H4 (cell line): ENCODE results near the gene MED28. TPM values are rescaled to one million over a fixed set of nuclear protein-coding genes. Genes with fewer than 3 reads are reported as not detected.
"Not testable (repeated sequence)": the region's sequence is repeated elsewhere in the genome, so short reads cannot be mapped to it uniquely, and the experiment has no call there.

ENCODE experiments used
- DNase-seq: peaks from one replicate; pipeline ENCODE4 v3.0.0-alpha.2; 2015; ENCODE audit warnings: low spot score
- total RNA-seq: library from RNA; depleted of rRNA; stranded (reverse); fragments of >200 nt; shearing (Covaris generic); gene quantifications from 2 replicates; pipeline ENCODE4 v1.2.3, GENCODE V29; 2014

MED28 gene
- total RNA-seq, 1 experiment from 2014 or later, result 19.7 TPM

DNA sequence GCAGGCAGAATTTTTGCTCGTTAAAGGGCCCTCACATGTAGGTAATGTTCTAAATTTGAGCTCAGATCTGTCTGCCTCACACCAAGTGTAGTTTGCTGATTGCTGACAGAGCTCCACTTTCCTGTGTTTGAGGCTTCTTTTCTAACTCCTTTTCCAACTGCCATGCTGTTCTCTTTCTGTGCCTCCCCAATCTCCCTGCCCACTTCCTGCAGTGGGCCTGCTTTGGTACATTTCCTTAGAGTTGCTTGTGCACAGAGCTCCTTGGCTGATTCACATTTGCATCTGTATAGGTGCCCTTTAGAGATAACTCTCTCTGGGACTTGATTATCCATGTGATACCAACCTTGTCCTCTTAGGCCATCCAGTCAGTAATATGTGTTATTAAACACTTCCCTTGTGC, 4.5 kb downstream of the MED28 start:
- no peak for DNase-seq

DNA sequence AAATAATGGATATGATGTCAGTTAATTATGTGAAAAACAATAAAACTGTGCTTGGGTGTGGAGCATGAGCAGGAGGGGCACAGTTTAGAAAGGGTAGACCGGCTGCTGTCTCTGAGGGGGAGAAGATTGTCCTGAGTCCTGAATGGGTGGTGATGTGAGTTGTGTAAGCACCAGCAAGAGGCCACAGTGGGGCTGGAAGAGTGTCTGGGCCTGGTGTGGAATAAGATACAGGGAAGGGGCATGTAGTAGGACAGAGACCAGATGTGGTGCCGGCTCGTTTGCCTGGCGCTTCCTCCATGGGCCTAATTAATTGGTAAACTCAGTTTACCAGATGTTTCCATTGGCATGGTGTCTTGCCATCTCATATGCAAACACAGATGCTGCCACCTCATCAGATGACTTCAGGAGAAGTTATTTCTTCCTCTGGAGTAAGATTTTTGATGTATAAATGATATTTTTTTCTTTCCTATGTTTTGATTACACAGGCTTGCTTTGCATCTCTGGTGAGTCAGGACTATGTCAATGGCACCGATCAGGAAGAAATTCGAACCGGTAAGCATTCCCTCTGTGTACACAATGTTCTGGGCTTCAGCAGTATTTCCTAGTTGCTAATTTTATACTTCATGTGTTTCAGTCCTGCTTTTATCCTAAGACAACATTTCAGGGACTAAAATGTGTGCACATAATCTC, 5.1 kb downstream of the MED28 start:
- DNase-seq, result no peak

DNA sequence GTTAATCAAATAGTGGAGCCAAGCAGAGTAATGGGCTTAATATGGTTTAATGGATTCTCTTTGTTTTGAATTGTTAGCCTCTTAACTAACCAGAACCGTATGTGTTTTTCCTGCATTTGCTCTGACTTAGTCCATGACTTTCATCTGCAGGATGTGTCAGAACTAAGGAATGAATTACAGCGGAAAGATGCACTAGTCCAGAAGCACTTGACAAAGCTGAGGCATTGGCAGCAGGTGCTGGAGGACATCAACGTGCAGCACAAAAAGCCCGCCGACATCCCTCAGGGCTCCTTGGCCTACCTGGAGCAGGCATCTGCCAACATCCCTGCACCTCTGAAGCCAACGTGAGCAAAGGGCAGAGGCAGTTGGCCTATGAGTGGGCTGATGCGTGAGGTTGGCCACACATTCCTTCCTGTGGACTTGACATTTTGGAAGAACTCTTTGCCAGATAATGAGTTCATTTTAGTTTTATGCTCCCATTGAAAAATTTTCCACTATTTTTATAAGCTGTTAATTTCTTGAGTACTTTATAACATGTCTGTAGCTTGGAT, 9.1 kb downstream of the MED28 start:
- no peak for DNase-seq

GRCh38 chr4:17624821-17625220, 10.4 kb downstream of the MED28 start:
- no peak for DNase-seq

DNA sequence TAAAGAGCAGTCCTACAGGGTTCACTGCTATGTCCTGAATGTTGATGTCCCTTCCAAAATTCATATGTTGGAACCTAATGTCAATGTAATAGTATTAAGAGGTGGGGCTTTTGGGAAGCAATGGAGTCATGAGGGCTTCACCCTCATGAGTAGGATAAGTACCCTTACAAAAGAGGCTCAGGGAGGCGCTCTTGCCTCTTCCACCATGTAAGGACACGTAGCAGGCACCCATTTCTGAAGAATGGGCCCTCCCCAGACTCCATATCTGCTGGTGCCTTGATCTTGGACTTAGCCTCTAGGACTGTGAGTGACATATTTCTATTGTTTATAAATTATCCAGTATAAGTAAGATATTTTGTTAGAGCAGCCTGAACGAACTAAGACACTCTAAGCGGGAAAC, 15.8 kb downstream of the MED28 start:
- no peak for DNase-seq

GRCh38 chr4:17633600-17633999, 19.2 kb downstream of the MED28 start:
- no peak for DNase-seq

- DNase-seq, result no peak
Measured at GRCh38 chr4:17635056-17635455, 20.6 kb downstream of the MED28 start.

- no peak for DNase-seq
Measured at GRCh38 chr4:17636341-17636695, 21.9 kb downstream of the MED28 start.

GRCh38 chr4:17636696-17637622, 22.5 kb downstream of the MED28 start:
- DNase-seq, result peak; percentile 69

GRCh38 chr4:17639136-17639535, 24.7 kb downstream of the MED28 start:
- DNase-seq, result no peak

- no peak for DNase-seq
Measured at GRCh38 chr4:17642398-17642783, 27.9 kb downstream of the MED28 start.

GRCh38 chr4:17646693-17647092, 32.3 kb downstream of the MED28 start:
- DNase-seq, result no peak

DNA sequence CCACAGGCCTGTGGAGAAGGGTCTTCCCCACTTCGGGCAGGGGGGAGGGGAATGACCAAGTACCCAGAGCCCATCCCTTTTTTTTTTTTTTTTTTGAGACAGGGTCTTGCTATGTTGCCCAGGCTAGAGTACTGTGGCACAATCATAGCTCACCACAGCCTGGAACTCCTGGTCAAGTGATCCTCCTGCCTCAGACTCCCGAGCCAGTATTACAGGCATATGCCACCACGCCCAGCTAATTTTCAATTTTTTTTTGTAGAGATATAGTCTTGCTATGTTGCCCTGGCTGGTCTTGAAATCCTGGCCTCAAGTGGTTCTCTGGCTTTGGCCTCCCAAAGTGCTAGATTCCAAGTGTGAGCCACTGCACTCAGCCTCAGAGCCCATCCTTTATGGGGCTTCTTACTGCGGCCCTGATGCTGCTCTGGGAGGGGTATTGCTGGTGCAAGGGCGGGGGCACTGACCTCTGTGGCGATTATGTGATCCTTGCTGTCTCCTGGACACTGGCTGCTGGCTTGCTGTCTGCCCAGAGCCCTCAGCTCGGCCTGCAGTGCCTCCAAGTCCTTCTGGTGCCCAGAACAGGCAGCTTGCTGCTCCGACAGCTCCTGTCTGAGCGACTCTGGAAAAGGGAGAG, 32.9 kb downstream of the MED28 start:
- no peak for DNase-seq

DNA sequence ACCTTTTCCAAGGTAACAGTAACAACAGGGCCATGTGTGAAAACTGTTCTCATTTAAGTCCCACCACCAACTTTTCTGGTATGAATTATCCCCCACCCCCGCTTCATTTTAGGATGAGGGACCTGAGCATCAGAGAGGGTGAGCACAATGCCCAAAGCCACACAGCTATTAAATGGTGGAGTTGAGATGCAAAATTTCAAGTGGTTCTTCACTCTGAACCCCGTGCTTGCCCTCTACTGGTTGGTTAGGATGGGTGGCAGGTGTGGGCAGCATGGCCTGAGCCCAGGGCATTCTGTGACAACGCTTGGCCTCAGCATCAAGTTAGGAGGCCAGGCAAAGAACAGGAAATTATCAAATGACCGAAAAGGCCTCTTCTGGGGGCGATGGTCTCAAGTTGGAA, 33.5 kb downstream of the MED28 start:
- DNase-seq, result no peak

GRCh38 chr4:17650406-17650805, 36.0 kb downstream of the MED28 start:
- DNase-seq, result no peak

DNA sequence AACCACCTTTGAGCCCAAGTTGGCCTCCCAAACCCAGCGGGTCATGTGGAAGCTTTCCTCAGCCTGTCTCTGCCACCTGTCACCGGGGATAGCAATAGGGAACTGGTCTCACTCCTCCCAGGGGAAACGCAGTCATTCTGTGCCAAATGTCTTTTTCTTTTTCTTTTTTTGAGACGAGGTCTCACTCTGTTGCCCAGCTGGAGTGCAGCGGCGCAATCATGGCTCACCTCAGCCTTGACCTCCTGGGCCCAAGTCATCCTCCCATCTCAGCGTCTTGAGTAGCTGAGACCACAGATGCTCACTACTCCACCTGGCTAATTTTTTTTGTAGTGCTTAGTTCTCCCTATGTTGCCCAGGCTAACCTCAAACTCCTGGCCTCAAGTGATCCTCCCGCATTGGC, 40.3 kb downstream of the MED28 start:
- DNase-seq, result no peak

DNA sequence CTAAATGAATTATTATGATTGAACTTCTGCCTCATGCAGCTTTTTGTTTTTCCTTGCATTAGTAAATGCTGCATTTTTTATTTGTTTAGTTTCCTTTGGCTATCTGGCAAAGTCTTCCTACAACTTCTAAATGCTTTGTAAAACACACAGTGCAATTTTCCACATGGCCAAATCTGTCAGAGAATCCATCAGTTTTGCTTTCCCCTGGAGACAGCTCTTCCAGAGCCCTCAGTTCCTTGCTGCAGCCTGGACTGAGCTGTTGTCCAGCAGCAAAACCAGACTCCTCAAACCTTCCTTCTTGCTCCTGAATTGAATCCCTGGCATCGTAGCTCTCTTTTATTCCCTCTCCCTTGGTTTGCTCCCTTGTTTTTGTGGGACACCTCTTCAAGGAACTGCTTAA, 42.6 kb downstream of the MED28 start:
- DNase-seq, result no peak

DNA sequence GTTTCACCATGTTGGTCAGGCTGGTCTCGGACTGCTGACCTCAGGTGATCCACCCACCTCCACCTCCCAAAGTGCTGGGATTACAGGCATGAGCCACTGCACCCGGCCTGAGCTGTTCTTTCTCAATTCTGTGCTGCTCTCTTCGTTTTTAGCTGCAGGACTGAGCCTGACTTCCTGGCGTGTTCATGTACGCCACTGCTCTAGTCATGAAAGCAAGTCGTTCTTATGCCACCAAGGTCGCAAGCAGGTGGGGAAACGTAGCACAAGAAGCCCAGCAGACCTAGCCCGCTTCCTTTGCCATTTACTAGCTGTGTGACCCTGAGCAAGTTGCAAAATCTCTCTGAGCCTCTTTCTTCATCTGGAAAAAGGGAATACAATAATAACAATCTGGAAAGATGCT, 43.4 kb downstream of the MED28 start:
- DNase-seq, result no peak

DNA sequence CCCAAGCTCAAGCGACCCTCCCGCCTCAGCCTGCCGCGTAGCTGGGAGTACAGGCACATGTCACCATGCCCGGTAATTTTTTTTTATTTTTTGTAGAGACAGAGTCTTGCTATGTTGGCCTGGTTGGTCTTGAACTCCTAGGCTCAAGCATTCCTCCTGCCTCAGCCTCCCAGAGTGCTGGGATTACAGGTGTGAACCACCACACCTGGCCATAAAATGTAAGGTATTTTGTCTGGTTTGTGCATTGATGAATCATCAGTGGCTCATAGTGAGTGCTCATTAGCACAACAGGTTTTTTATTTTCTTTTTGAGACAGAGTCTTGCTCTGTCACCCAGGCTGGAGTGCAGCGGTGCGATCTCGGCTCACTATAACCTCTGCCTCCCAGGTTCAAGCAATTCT, 44.8 kb downstream of the MED28 start:
- not testable (repeated sequence) for DNase-seq

DNA sequence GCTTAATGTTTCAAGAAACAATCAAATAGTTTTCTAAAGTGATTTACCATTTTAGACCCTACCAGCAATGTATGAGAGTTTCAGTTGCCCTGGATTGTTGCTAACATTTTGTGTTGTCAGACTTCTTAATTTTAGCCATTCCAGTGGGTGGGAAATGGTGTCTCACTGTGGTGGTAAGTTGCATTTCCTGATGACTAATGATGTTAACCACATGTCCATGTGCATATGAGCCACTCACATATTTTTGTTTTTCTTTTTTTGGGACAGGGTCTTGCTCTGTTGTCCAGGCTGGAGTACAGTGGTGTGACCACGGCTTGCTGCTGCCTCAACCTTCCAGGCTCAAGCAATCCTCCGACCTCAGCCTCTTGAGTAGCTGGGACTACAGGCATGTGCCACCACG, 48.3 kb downstream of the MED28 start:
- peak; percentile 30 for DNase-seq

GRCh38 chr4:17664755-17665154, 50.3 kb downstream of the MED28 start:
- peak; percentile 27 for DNase-seq

DNA sequence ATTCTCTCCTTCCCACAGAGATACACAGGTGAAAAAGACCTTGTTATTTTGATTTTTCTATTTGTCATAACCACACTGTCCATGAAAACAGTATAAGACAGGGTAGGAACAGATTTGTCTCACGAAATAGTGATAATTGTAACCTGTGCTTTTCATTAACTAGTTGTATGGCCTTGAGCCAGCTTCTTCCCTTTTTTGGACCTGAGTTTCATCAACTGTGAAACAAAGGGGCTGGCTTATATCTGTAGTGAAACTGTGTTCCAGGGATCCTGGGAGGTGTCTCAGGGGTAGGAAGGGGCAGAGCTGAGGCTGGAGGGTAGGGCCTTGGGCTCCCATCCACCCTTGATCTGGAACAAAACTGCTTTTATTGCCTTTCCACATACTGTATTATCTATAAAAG, 50.9 kb downstream of the MED28 start:
- no peak for DNase-seq

- no peak for DNase-seq
Measured at GRCh38 chr4:17665852-17666251, 51.4 kb downstream of the MED28 start.
